Keratinocyte (primary cell): ENCODE measurements around the gene SLC1A3.

Experiments used
- CTCF ChIP-seq, 3 experiments: IDR thresholded peaks in 1 of 3; conservative IDR thresholded peaks in 1 of 3; optimal IDR thresholded peaks in 1 of 3; 2 replicates in 2 of 3; 3 replicates in 1 of 3; pipeline versions ENCODE3 to v1.5.1; 2011; ENCODE audit warnings: low read length in 3 of 3, mild to moderate bottlenecking in 3 of 3, moderate library complexity in 2 of 3, control low read depth in 1 of 3, inconsistent platforms in 1 of 3; ENCODE audit not compliant: insufficient read depth in 2 of 3; ENCODE audit errors: extremely low read depth in 1 of 3
- EZH2 ChIP-seq: IDR thresholded peaks from one replicate; pipeline ENCODE4 v1.6.1; 2012; ENCODE audit warnings: inconsistent platforms, mild to moderate bottlenecking, low read length, moderate library complexity

- no peak for TF ChIP-seq EZH2
- TF ChIP-seq CTCF (optimal IDR thresholded peaks at IDR 0.05 in 1 of 3, IDR thresholded peaks at IDR 0.05 in 1 of 3, conservative IDR thresholded peaks at IDR 0.05 in 1 of 3; ENCODE audit: extremely low read depth in 1 of 3, insufficient read depth in 2 of 3, low read length in 3 of 3), result no peak
Observed at GRCh38 chr5:36664766-36665165, 58.4 kb downstream of the SLC1A3 start.
